ENCODE measurements around the gene PCSK4.

- TF ChIP-seq CTCF (conservative IDR thresholded peaks at IDR 0.05), result peak; percentile 75
- no peak for TF ChIP-seq EZH2 (IDR thresholded peaks at IDR 0.05; ENCODE audit: low read depth)
Measured at GRCh38 chr19:1513499-1514294, 23.5 kb upstream of the PCSK4 start.
